ENCODE measurements around the gene LDLRAD4.

GRCh38 chr18:13589316-13589715 is 370.8 kb downstream of the LDLRAD4 start:
- TF ChIP-seq CTCF (IDR thresholded peaks at IDR 0.05) = no peak
- TF ChIP-seq EZH2 (IDR thresholded peaks at IDR 0.05; ENCODE audit: borderline replicate concordance, insufficient read depth, low read depth, low read length, poor library complexity, severe bottlenecking) = no peak
